MM.1S (cell line): ENCODE data around the gene GSG1L.

Source experiments
- CTCF ChIP-seq: fragments of 300-600 bp; sonication (generic); IDR thresholded peaks from 2 replicates; pipeline ENCODE4 v1.5.1; 2016; ENCODE audit warnings: antibody characterized with exemption, low read length, mixed read lengths
- EZH2 ChIP-seq: fragments of 300-600 bp; sonication (generic); optimal IDR thresholded peaks from 2 replicates; pipeline ENCODE3; 2017; ENCODE audit warnings: low read depth, mild to moderate bottlenecking, antibody characterized with exemption, low read length, mixed read lengths

- TF ChIP-seq CTCF = no peak
- no peak for TF ChIP-seq EZH2
These were observed 85.5 kb downstream of the GSG1L start for GRCh38 chr16:27977966-27978365.
